AML-193 (cell line): Measurements from ENCODE around the gene MAP2K3.
"Not testable (repeated sequence)": the region's sequence is repeated elsewhere in the genome, so short reads cannot be mapped to it uniquely, and the experiment has no call there.

Experiments used
- DNase-seq, 2 experiments: peaks; one replicate each; lab custom pipeline; 2025; lab: John Stamatoyannopoulos, UW

Gene MAP2K3

GRCh38 chr17:21350495-21350894, 66.0 kb downstream of the MAP2K3 start:
- not testable (repeated sequence) for DNase-seq

DNA sequence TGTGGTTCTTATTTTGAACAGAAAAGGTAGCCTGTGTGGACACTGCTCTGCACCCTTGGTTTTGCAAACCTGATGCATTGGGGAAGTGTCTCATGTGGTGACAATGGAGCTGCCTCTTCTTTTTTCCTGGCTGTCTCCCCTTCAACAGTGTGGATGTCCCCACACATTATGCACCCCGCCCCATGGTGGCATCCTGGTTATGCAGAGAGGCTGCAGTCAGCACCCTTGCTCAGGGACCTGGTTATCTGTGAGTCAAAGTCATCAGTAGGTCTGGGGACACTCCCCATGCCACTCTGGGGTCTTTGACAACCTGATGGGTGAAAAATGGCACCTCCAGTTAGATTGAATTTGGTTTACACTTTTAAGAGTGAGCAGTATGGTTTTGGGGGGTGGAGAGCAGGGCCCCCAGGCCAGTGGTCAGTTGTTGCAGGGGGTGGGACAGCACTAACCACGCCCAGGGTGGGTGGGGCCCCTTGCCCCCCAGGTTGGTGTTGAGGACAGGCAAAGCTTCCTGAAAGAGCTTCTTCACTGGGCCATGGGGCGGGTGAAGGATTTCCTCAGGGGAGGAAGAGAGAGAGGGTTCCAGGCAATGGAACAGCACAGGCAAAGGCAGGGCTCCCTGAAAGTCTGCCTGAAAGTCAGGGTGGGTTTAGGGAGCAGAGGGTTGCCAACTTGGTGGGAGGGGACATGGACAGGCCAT, 67.0 kb downstream of the MAP2K3 start:
- DNase-seq = no peak

GRCh38 chr17:21352221-21352980, 67.9 kb downstream of the MAP2K3 start:
- no peak for DNase-seq

GRCh38 chr17:21352981-21353265, 68.4 kb downstream of the MAP2K3 start:
- no peak for DNase-seq

DNA sequence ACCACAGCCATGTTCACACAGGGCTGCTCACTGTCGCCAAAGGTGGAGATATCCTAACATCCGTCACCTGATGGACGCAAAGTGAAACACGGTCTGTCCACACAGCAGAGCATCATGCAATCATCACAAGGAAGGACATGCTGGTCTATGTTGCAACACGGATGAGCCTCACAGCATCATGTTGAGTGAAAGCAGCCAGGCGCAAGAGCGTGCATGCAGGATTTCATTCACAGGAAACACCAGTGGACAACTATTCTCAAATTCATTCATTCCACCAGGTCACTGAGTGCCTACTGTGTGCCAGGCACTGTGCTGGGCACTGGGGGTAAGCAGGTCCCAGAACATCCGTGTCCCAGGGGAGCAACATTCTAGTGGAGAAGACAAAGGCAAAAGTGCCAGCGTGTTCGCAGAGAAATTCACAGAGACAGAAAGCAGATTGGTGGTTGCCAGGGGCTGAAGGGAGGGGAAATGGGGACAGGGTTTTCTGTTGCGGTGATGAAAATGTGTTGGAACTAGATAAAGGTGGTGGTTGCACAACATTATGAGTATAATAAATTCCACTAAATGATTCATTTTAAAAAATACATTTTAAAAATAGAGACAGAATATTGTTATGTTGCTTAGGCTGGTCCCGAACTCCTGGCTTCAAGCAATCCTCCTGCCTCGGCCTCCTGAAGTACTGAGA, 69.0 kb downstream of the MAP2K3 start:
- peak in 1 of 2 experiments; percentile 23 for DNase-seq

DNA sequence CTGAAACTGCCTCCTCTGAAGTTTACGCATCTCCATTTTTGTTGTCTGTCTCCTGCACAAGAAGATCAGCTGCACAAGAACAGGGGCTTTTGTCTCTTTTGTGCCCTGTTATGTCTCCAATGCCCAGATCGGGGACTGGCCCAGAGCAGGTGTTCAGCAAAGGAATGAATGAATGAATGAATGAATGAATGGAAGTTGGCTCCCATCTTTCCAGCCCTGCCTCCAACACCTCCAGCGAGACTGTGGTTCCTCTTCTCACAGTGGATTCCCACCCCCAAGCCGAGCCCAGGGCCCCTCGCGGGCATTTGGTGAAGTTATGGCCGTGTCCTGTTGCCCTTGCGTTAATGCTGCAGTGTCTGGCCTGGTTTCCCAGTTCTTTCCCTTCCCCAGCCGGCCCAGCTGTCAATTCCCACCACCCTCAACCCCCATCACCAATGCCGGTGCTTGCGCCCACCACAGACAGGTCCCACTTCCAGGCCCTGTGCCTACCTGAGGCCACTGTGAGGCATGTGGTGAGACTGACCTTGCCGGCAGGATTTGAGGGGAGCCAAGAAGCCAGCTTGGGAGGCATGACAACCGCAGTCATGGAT, 70.4 kb downstream of the MAP2K3 start:
- DNase-seq = no peak

DNA sequence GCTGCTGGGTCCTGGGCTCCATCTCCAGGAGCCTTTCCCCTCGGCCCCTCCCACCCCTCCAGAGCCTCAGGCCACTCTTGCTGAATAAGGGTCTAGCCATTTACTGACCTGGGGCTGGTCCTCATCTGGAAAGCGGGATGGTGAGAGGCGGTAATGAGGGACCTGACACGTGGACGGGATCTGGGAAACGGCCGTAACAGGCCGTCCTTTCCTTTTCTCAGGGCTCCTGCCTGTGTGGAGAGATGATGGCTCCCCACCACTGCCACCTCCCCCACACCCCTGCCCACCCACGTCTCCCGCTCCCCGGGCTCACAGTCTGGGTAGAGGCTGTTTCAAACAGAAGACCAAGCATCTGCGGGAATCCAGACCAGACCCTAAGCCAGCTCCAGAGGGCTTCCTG, 71.1 kb downstream of the MAP2K3 start:
- no peak for DNase-seq

DNA sequence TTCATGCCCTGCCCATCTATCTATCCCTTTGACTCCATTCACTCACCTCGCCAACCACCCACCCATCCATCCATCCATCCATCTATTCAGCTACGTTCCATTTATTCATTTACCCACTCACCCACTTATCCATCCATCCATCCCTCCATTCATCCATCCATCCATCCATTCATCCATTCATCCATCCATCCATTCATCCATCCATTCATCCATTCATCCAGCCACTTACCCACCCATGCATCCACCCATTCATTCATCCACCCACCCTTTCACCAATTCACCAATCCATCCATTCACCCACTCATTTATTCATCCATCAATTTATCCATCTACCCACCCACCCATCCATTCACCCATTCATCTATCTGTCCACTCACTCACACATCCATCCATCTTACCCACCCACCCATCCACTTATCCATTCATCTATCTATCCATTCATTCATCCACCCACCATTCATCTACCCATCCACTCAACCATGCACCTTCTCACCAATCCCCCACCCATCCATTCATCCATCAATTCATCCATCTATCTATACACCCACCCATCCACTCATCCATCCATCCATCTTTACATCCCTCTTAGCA, 72.1 kb downstream of the MAP2K3 start:
- no peak for DNase-seq

GRCh38 chr17:21357281-21357680, 72.8 kb downstream of the MAP2K3 start:
- no peak for DNase-seq

GRCh38 chr17:21357696-21358656, 73.5 kb downstream of the MAP2K3 start:
- no peak for DNase-seq

GRCh38 chr17:21358682-21359482, 74.4 kb downstream of the MAP2K3 start:
- no peak for DNase-seq

GRCh38 chr17:21359483-21359840, 75.0 kb downstream of the MAP2K3 start:
- no peak for DNase-seq

GRCh38 chr17:21360048-21360447, 75.5 kb downstream of the MAP2K3 start:
- DNase-seq = no peak

- DNase-seq = no peak
These were observed 76.7 kb downstream of the MAP2K3 start for GRCh38 chr17:21361020-21361809.

DNA sequence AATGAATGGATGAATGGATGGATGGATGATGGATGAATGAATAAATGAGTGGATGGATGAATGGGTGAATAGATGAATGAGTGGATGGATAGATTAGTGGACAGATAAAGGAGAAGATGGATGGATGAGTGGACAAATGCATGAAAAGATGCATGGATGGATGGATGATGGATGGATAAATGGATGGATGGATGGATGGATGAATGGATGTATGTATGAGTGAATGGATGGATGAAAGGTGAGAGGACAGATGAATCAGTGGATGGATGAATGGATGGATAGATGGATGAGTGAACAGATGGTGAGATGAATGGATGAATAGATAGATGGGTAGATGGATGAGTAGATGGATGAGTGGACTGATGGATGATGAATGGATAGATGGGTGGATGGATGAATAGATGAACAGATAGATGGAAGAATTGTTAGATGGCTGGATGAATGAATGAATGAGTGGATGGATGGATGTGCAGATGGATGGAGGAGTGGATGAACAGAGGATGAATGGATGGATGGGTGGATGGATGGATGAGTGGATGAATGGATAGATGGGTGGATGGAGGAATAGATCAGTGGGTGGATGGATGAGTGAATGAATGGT, 77.9 kb downstream of the MAP2K3 start:
- DNase-seq = no peak

DNA sequence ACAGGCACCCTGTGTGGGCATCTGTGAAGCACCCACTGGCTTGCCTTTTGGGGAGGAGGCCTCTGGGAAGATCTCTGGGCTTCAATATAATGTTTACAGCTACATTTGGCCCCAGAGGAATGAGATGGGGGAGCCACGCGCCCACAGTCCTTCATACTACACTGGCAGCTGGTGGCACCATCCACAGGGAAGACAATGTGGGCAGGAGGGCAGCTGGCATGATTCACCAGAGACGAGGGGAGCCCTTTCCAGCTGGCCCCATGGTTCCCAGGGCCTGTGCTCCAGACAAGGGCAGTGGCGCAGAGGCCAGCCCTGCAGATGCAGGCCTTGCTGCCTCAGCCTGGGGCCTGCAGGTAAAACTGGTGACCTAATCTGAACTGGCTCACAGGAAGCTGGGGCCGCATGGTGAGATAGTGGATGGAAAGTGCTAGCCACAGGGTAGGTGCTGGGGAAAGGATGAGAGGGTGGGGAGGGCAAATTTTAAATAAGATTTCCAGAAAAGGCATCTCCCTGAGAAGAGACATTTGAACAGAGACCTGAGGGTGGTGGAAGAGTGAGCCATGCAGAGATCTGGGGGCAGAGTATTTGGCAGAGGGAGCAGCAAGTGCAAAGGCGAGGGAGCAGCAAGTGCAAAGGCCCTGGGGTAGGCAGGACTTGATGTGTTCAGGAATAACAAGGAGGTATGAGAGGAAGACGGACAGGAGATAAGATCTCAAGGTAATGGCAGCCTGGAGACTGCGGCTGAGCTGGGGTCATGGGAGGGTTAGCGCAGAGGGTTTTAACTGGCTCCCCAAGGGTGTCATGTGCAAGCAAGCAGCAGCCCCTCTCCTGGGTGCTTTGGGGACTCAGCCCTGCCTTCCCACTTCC, 79.5 kb downstream of the MAP2K3 start:
- no peak for DNase-seq
